Glomerular visceral epithelial cell (primary cell): ENCODE results near the gene OR2B6.
A peak's percentile ranks its signal among the peaks of the same experiment; 100 is the strongest.
"Not testable (repeated sequence)": the region's sequence is repeated elsewhere in the genome, so short reads cannot be mapped to it uniquely, and the experiment has no call there.

Source experiments
- DNase-seq: peaks from one replicate; pipeline ENCODE4 v3.0.0-alpha.2; 2016; ENCODE audit errors: extremely low spot score

Gene OR2B6

DNA sequence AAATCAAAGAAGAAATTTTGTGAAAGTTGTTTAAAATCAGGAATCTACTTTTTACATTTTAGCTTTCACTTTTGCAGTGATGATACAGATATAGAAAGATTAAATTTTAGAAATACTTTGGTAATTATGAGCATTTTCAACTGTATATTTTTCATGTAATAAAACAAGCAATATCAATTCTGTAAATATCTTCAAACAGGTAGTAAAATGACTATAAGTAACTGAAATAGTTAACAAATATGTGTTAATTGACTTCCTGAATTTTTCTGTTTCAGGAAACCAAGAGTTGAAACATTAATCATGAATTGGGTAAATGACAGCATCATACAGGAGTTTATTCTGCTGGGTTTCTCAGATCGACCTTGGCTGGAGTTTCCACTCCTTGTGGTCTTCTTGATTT is at the start of gene OR2B6:
OR2B6 (plus strand) TSS at position 301 of the 400 bp plus-strand sequence; CDS start at position 301, 0 bp downstream.
- DNase-seq, result no peak

DNA sequence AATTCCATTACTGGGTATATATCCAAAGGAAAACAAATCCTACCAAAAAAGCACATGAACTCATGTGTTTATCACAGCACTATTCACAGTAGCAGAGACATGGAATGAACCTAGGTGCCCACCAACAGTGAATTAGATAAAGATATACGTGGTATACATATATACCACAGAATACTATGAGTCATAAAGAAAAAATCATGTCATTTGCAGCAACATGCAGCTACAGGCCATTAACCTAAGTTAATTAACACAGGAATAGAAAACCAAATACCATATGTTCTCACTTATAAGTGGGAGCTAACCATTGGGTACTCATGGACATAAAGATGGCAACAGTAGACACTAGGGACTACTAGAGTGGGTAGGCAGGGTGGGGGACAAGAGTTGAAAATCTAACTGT is 49.0 kb upstream of the OR2B6 start:
- DNase-seq, result no peak

GRCh38 chr6:27911956-27912446 is 45.0 kb upstream of the OR2B6 start, which contains the start of gene OR2B2:
Gene OR2B2 (minus strand): TSS chr6:27912396. CDS start chr6:27912319, 77 bp downstream.
- no peak for DNase-seq

- DNase-seq, result no peak
Measured at GRCh38 chr6:27922949-27923348, 34.1 kb upstream of the OR2B6 start.

- no peak for DNase-seq
Measured at GRCh38 chr6:27924179-27924578, 32.9 kb upstream of the OR2B6 start.

DNA sequence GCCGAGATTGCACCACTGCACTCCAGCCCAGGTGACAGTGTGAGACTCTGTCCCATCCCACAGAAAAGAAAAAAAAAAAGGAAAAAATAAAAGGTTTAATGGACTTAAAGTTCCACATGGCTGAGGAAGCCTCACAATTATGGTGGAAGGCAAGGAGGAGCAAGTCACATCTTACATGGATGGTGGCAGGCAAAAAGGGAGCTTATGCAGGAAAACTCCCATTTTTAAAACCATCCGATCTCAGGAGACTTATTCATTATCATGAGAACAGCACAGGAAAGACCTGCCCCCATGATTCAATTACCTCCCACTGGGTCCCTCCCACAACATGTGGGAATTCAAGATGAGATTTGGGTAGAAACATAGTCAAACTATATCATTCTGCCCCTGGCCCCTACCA is 29.0 kb upstream of the OR2B6 start:
- DNase-seq, result not testable (repeated sequence)

GRCh38 chr6:27929930-27930329 is 27.1 kb upstream of the OR2B6 start:
- not testable (repeated sequence) for DNase-seq

- no peak for DNase-seq
Measured at GRCh38 chr6:27931209-27931608, 25.8 kb upstream of the OR2B6 start.

DNA sequence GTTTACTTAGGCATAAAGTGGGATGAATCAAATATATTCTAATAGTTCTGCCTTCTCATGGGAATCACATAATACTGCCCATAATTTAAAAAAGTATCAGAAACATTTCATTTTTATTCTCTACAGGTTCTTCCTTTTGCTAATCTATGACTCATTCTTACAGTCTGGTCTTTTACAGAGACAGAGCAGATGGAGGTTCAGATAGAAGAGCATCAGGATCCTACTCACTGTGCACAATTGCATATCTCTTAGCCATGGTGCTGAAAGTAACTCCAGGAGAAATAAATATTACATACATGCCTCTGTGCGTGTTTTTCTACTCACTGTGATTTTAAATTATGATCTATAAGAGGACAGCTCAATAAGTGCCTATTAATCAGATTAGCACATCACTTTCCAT is 16.3 kb upstream of the OR2B6 start:
- DNase-seq, result peak; percentile 2

- not testable (repeated sequence) for DNase-seq
Measured at GRCh38 chr6:27943072-27943471, 14.0 kb upstream of the OR2B6 start.

GRCh38 chr6:27948237-27948636 is 8.8 kb upstream of the OR2B6 start:
- DNase-seq, result no peak

DNA sequence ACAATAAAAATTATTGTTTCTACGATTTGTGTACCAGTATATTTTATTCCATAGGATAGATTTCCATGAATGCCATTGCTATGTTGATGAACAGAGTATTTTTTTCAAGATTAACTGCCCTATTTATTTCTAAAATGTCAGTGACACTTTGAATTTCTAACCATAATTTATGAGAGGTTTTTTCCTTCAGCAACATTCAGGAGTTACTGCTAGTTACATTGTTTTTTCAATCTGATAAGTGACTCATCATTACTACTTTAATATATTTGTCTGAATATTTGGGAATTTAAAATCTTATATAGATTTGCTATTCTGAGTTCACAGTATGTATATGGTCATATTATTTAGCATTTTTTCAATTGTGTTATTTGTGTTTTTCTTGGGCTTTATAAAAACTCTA is 6.0 kb upstream of the OR2B6 start:
- DNase-seq, result no peak

DNA sequence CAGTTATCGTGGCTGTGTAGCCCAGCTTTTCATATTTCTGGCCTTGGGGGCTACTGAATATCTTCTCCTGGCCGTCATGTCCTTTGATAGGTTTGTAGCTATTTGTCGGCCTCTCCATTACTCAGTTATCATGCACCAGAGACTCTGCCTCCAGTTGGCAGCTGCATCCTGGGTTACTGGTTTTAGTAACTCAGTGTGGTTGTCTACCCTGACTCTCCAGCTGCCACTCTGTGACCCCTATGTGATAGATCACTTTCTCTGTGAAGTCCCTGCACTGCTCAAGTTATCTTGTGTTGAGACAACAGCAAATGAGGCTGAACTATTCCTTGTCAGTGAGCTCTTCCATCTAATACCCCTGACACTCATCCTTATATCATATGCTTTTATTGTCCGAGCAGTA is 475 bp downstream of the OR2B6 start:
- DNase-seq, result no peak

DNA sequence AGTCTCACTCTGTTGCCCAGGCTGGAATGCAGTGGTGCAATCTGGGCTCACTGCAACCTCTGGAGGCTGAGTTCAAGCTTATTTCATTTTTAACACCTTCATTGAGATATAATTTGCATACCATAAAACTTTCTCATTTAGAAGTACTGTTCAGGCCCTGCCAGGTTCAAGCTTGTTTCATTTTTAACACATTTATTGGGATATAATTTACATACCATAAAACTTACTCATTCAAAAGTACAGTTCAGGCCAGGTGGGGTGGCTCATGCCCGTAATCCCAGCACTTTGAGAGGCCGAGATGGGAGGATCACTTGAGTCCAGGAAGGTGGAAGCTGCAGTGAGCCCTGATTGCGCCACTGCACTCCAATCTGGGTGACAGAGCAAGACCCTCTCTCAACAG is 5.5 kb downstream of the OR2B6 start:
- DNase-seq, result no peak

- DNase-seq, result no peak
Measured at GRCh38 chr6:27966044-27966443, 9.0 kb downstream of the OR2B6 start.

DNA sequence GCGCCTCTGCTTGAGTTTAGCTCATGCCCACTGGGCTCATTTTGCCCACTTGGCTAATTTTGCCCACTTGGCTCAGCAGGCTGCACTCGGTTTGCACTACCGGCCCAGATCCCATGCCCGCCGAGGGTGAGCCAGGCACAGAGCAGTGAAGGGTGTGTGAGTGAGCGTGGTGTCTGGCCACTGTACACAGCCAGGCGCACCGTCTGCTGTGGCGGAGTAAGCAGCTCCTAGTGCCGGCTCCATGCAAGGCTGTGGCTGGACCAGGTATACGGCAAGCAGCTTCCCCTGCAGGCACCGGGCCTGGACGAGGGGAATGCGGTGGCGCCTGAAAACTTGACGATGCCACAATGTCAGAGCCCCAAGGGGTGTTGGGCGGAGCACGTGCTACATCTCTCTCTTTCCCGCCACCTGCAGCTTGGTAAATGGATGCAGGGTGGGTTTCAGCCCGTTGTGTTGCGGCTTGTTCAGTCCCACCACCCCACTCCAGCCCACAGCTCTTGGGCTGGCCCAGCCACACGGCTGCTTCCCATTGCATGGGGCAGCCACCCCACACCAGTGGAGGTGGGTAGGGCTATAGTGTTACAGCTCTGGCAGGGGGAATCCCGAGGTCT is 9.9 kb downstream of the OR2B6 start:
- no peak for DNase-seq

GRCh38 chr6:27970444-27970843 is 13.4 kb downstream of the OR2B6 start:
- no peak for DNase-seq

DNA sequence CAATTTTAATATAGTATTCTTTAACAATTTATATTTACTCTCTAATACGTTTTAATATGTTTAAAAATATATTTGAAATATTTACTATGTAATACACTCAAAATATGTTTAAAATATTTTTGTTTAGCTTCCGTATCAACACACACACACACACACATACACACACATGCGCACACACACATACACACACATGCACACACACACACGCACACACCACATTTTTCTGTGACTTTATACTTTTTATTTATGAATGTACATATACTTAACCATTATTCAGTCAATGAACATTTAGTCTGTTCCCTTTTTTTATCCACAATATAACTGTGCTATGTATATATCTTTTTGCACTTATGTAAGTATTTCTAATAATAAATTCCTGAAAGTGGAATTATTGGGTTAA is 15.7 kb downstream of the OR2B6 start:
- no peak for DNase-seq

DNA sequence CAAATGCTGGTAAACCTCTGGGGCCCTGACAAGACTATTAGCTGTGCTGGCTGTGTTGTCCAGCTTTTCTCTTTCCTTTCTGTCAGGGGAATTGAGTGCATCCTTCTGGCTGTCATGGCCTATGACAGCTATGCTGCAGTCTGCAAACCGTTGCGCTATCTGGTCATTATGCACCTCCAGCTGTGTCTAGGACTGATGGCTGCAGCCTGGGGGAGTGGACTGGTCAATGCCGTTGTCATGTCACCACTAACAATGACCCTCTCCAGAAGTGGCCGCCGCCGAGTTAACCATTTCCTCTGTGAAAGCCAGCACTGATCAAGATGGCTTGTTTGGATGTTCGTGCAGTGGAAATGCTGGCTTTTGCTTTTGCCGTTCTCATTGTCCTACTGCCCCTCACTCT is 20.3 kb downstream of the OR2B6 start:
- DNase-seq, result no peak

GRCh38 chr6:27978705-27979104 is 21.7 kb downstream of the OR2B6 start:
- DNase-seq, result no peak

DNA sequence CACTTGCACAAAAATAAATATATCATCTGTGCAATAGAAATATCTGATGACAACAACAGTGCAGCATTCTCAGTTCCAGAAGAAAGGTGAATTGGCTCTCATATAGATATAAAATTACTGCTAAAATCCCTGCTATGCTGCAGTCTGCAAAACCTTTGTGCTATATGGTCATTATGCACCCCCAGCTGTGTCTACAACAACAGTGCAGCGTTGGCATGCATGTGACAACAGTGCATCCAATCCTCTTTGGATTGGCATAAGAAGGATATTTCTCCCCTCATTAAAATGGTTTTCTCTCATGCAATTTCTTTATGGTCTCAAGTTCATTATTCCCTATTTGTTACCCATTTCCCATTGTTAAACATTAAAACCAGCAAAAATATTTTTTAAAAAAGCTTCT is 23.1 kb downstream of the OR2B6 start:
- no peak for DNase-seq

- DNase-seq, result peak; percentile 34
Measured at GRCh38 chr6:27986928-27987725, 30.1 kb downstream of the OR2B6 start.

- no peak for DNase-seq
Measured at GRCh38 chr6:27994616-27995015, 37.6 kb downstream of the OR2B6 start.
